ENCODE data around the gene RGS11.

Gene RGS11

GRCh38 chr16:229731-230281, 45.9 kb downstream of the RGS11 start:
- no peak for DNase-seq (ENCODE audit: low spot score)

- DNase-seq (ENCODE audit: low spot score) = peak; percentile 97
Measured at GRCh38 chr16:228852-229730, 46.7 kb downstream of the RGS11 start, which contains the start of gene LUC7L. LUC7L (minus strand) TSS chr16:229449; CDS start chr16:229339, 110 bp downstream.

GRCh38 chr16:228151-228851, 47.4 kb downstream of the RGS11 start:
- no peak for DNase-seq (ENCODE audit: low spot score)

GRCh38 chr16:220021-220420, 55.7 kb downstream of the RGS11 start:
- no peak for DNase-seq (ENCODE audit: low spot score)

All from D341Med (cell line).